ENCODE measurements around the gene RNLS. TPM values are rescaled to one million over a fixed set of nuclear protein-coding genes. Genes with fewer than 3 reads are reported as not detected.

RNLS gene
- total and polyA plus RNA-seq, 4 donors = 5.8 to 11.6 (median 7.9) TPM

DNA sequence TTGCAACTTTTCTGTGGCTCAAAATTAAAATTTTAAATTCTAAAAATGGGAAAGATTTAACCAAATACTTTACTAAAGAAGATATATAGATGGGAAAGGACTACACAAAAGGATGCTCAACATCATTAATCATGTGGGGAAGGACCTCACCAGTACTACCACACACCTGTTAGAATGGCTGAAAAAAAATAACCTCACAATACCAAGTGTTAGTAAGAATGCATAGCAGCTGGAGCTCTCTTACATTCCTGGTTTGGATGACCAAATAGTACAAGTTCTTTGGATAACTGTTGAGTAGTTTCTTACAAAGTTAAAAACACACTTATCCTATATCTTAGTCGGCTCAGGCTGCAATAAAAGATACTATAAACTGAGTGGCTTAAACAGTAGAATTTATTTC is 37.3 kb upstream of the RNLS start:
- Histone ChIP-seq H3K27ac (ENCODE audit: low read depth in 1 of 2, low read length in 1 of 2) (no peak overlapping the region), H3K4me3 (no peak overlapping the region), H3K27me3 (ENCODE audit: control insufficient read depth in 3 of 3, insufficient read depth in 3 of 3, low read length in 2 of 3) (no peaks in the 10 kb centered on the region), H3K9me3 (ENCODE audit: control insufficient read depth in 4 of 4, insufficient read depth in 3 of 4, low read length in 3 of 4) (no peaks in the 10 kb centered on the region), H3K36me3 (ENCODE audit: control insufficient read depth in 4 of 4, insufficient read depth in 4 of 4, low read length in 4 of 4) (no peaks in the 10 kb centered on the region), H3K9ac (ENCODE audit: insufficient read depth in 1 of 2, low read length in 2 of 2) (no peak overlapping the region), H3K4me1 (ENCODE audit: control insufficient read depth in 5 of 5, insufficient read depth in 5 of 5, low read length in 5 of 5) (no peaks in the 10 kb centered on the region)
- DNase-seq = no peak
- 68 to 85% methylated on average over 1 of the region's 1 CpG for WGBS, 2 donors
- TF ChIP-seq, protein P1, sequence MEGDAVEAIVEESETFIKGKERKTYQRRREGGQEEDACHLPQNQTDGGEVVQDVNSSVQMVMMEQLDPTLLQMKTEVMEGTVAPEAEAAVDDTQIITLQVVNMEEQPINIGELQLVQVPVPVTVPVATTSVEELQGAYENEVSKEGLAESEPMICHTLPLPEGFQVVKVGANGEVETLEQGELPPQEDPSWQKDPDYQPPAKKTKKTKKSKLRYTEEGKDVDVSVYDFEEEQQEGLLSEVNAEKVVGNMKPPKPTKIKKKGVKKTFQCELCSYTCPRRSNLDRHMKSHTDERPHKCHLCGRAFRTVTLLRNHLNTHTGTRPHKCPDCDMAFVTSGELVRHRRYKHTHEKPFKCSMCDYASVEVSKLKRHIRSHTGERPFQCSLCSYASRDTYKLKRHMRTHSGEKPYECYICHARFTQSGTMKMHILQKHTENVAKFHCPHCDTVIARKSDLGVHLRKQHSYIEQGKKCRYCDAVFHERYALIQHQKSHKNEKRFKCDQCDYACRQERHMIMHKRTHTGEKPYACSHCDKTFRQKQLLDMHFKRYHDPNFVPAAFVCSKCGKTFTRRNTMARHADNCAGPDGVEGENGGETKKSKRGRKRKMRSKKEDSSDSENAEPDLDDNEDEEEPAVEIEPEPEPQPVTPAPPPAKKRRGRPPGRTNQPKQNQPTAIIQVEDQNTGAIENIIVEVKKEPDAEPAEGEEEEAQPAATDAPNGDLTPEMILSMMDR (IDR thresholded peaks at IDR 0.05; ENCODE audit: control extremely low read depth, extremely low read depth) = no peak
- no peak for ATAC-seq (ENCODE audit: insufficient read depth, low FRiP score)

DNA sequence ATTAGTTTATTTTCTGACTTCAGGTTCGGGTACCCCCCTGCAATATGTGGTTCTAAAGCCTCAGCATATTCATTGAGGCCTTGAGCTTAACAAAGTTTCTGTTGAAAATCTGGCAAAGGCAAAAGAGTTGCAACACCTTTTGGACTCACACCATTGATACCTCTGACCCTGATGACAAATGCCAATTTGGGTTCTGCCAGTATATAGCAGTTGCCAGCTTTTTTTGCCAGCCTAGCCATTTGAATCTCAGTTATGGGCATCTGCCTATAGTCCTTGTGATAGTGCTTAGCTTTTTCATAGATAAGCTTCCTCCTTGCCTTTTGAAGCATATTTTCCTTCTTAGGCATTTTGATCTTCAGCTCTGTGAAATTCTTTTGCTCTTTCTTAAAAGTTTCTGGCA is 35.4 kb upstream of the RNLS start:
- no peak for DNase-seq
- no peak for ATAC-seq (ENCODE audit: insufficient read depth, low FRiP score)
- Histone ChIP-seq H3K9ac (ENCODE audit: insufficient read depth in 1 of 2, low read length in 2 of 2) (no peak overlapping the region), H3K27ac (ENCODE audit: low read depth in 1 of 2, low read length in 1 of 2) (no peak overlapping the region), H3K4me3 (no peak overlapping the region), H3K27me3 (ENCODE audit: control insufficient read depth in 3 of 3, insufficient read depth in 3 of 3, low read length in 2 of 3) (no peaks in the 10 kb centered on the region), H3K36me3 (ENCODE audit: control insufficient read depth in 4 of 4, insufficient read depth in 4 of 4, low read length in 4 of 4) (no peaks in the 10 kb centered on the region), H3K9me3 (ENCODE audit: control insufficient read depth in 4 of 4, insufficient read depth in 3 of 4, low read length in 3 of 4) (no peaks in the 10 kb centered on the region), H3K4me1 (ENCODE audit: control insufficient read depth in 5 of 5, insufficient read depth in 5 of 5, low read length in 5 of 5) (no peaks in the 10 kb centered on the region)
- TF ChIP-seq, protein P1 (IDR thresholded peaks at IDR 0.05; ENCODE audit: control extremely low read depth, extremely low read depth) = no peak
- WGBS, 2 donors = 77 to 90% methylated on average over 1 of the region's 1 CpG

DNA sequence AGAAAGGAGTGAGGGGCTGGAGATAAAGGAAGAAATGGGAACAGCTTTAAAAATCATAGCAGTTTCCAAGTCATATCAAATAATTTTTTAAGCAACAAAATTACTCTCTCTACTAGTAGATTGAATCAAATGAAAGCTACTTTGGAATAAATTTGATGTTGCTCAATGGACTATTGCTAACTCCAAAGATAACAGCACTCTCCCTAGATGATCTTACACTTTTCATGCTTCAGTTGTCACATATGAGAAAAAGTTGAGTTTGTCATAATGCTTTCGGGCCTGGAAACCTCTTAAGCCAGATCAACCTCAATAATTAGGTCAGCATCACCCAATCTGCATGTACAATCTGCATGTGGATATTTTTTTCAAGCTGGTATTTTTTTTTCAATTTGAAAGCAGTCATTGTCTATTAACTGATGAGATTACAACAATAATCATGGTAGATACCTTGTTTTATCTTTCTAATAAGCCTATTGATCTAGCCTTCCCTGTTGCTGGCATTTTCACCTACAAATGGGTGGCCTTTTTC is 34.7 kb upstream of the RNLS start:
- DNase-seq = no peak
- 89 to 95% methylated on average over 1 of the region's 1 CpG for WGBS, 2 donors
- ATAC-seq (ENCODE audit: insufficient read depth, low FRiP score) = no peak
- no peak overlapping the region for H3K4me3 ChIP-seq
- H3K9me3 ChIP-seq (ENCODE audit: control insufficient read depth in 4 of 4, insufficient read depth in 3 of 4, low read length in 3 of 4) = no peaks in the 10 kb centered on the region
- no peak overlapping the region for H3K9ac ChIP-seq (ENCODE audit: insufficient read depth in 1 of 2, low read length in 2 of 2)
- H3K4me1 ChIP-seq (ENCODE audit: control insufficient read depth in 5 of 5, insufficient read depth in 5 of 5, low read length in 5 of 5) = no peaks in the 10 kb centered on the region
- TF ChIP-seq, protein P1 (IDR thresholded peaks at IDR 0.05; ENCODE audit: control extremely low read depth, extremely low read depth) = no peak
- no peaks in the 10 kb centered on the region for H3K27me3 ChIP-seq (ENCODE audit: control insufficient read depth in 3 of 3, insufficient read depth in 3 of 3, low read length in 2 of 3)
- no peak overlapping the region for H3K27ac ChIP-seq (ENCODE audit: low read depth in 1 of 2, low read length in 1 of 2)
- H3K36me3 ChIP-seq (ENCODE audit: control insufficient read depth in 4 of 4, insufficient read depth in 4 of 4, low read length in 4 of 4) = no peaks in the 10 kb centered on the region

Measured in lung (tissue), 12 donors.